NB4 (cell line): ENCODE measurements around the gene CSNK2A3.

Experiments used
- POLR2A ChIP-seq: IDR thresholded peaks from 2 replicates; pipeline ENCODE4 v1.6.1; 2011; ENCODE audit warnings: mild to moderate bottlenecking; ENCODE audit not compliant: insufficient read length; ENCODE audit errors: extremely low read depth
- TF ChIP-seq, protein P1 (sequence below): IDR thresholded peaks from one replicate; pipeline ENCODE4 v1.5.1; 2012; ENCODE audit warnings: low read depth, low read length
- TF ChIP-seq, protein P2 (sequence below): IDR thresholded peaks from 2 replicates; pipeline ENCODE4 v1.6.1; 2011; ENCODE audit warnings: low read depth, low read length

DNA sequence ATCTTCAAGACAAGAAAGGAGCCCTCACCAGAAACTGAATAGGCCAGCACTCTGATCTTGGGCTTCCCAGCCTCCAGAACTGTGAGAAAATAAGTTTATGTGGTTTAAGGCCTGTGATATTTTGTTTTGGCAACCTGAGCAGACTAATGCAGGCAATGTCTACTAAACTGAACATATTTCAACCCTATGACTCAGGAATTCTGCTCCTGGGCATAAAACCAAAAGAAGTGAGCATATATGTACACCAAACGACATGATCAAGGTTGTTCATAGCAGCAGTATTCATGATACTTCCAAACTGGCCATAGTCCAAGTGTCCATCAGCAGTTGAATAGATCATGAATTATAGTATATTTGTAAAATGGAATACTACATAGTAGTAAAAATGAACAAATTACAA, 29.0 kb downstream of the CSNK2A3 start:
- TF ChIP-seq, protein P1, sequence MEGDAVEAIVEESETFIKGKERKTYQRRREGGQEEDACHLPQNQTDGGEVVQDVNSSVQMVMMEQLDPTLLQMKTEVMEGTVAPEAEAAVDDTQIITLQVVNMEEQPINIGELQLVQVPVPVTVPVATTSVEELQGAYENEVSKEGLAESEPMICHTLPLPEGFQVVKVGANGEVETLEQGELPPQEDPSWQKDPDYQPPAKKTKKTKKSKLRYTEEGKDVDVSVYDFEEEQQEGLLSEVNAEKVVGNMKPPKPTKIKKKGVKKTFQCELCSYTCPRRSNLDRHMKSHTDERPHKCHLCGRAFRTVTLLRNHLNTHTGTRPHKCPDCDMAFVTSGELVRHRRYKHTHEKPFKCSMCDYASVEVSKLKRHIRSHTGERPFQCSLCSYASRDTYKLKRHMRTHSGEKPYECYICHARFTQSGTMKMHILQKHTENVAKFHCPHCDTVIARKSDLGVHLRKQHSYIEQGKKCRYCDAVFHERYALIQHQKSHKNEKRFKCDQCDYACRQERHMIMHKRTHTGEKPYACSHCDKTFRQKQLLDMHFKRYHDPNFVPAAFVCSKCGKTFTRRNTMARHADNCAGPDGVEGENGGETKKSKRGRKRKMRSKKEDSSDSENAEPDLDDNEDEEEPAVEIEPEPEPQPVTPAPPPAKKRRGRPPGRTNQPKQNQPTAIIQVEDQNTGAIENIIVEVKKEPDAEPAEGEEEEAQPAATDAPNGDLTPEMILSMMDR: no peak
- TF ChIP-seq POLR2A: no peak
- TF ChIP-seq, protein P2, sequence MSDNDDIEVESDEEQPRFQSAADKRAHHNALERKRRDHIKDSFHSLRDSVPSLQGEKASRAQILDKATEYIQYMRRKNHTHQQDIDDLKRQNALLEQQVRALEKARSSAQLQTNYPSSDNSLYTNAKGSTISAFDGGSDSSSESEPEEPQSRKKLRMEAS: no peak
